ENCODE results near the gene DDX52. TPM values are rescaled to one million over a fixed set of nuclear protein-coding genes. Genes with fewer than 3 reads are reported as not detected.
"Not testable (repeated sequence)": the region's sequence is repeated elsewhere in the genome, so short reads cannot be mapped to it uniquely, and the experiment has no call there.

DDX52 gene
- polyA plus RNA-seq, 4 donors: 35.2 to 48.3 (median 42.9) TPM

DNA sequence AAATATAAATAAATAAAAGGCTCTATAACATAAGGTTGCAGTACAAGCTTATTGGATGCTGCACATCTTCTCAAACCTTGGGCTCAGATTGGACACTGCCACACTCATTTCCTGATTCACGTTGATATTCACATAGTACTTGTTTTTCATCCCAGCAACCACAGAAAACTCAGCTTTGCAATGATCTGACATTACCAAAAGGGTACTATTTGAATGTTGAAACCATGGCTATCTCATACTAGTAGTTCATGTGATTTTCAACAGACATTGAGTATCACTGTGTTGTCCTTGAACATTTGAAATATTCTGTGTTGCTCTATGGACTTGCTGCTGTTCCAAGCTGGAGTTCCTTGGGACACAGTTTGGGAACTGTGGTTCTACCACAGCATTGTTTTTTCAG lies 14.0 kb upstream of the DDX52 start:
- no peak for DNase-seq (ENCODE audit: low read depth in 4 of 4, low spot score in 3 of 4)

DNA sequence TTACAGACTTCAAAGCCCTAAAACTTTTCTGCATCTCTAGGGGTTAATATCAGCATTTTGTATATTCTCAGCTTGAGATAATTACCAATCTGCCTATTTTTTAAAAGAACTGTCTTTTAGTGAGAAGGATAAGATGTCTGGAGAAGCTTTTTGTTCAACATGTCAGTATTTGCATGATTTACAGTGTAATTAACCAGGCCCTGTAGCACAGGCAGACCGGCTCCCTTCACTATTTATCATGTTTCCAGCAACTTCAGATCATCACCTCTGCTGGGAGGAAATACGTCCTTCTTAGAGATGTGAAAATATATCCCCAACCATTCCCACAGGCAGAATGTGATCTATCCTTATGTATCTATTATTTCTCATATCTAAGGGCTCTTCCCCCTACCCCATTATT lies 8.6 kb upstream of the DDX52 start:
- no peak for DNase-seq (ENCODE audit: low read depth in 4 of 4, low spot score in 3 of 4)

DNA sequence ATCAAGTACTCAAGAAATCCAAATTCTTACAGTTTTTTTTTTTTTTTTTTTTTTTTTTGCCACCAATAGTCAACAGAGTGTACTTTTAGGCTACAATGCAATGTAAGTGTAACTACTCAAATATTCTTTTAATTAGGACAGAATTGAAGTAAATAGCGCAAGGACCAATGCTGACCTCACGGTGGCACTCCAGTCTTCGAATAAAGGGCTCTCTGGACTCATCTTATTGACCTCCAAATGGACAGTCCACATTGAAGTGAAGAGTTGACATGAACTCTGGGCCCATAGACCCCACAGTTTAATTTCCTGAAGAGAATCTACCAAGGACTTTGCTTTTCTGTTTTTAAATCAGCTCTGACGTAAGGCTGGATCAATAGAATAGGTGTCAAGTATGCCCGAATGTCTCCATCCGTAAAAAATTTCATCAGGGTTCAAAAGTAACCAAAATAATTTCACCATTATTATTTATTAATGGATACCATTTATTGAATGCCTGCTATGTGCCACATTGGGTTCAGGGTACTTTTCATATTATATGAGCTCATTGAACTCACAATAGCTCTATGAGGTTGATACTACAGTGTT lies 7.3 kb upstream of the DDX52 start:
- no peak for DNase-seq (ENCODE audit: low read depth in 4 of 4, low spot score in 3 of 4)

DNA sequence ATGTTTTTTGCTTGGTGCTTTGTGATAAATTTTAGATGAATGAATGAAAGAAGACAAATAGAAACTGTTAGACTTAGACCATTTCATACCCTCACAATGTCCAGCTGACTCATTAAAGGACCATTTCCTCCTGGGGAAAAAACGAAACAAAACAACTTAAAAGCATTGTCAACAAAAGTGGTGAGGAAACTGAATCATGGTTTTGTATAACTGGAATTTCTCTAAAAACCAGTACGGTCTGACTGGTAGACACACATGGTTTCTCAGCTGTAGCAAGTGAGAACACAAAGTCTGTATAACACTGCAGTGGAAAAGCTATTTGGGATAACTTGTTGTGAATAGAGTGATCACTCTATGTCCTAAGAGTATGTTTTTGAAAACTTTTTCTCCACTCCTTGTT lies 5.3 kb upstream of the DDX52 start:
- no peak for DNase-seq (ENCODE audit: low read depth in 4 of 4, low spot score in 3 of 4)

DNA sequence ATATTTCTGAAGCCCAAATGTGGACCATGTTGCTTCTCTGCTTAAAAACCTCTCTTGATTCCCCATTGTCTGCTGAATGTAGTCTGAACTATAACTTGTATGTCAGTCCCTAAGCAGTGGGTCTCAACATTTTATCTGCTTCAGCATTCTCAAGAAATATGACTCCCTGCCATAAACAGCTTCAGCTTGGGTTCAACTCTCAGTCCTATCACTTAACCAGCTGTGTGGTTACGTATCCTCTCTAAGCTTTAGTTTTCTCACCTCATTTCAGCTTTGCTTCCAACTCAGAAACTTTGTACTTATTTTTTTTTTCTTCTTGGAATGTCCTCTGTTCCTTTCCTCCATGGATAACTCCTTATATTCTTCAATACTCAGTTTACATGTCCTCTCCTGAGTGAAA lies 4.6 kb upstream of the DDX52 start:
- DNase-seq (ENCODE audit: low read depth in 4 of 4, low spot score in 3 of 4): no peak

DNA sequence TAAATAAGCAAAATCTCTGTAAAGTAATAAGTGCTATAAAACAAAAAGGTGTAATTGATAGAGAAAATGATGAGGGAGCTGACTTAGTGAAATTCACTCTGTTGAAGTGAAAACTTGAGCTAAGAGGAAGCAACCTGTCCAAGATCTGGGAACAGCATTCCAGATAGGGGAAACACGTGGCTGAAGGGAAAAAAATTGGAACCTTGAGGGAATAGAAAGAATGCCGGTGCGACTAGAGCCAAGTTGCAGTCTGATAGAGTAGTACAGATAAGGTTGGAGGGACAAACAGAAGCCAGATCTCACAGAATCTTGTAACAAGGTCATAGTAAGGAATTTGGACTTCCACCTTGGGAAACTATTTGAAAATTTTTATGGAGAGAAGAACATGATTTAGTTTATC lies 623 bp upstream of the DDX52 start:
- no peak for DNase-seq (ENCODE audit: low read depth in 4 of 4, low spot score in 3 of 4)

DNA sequence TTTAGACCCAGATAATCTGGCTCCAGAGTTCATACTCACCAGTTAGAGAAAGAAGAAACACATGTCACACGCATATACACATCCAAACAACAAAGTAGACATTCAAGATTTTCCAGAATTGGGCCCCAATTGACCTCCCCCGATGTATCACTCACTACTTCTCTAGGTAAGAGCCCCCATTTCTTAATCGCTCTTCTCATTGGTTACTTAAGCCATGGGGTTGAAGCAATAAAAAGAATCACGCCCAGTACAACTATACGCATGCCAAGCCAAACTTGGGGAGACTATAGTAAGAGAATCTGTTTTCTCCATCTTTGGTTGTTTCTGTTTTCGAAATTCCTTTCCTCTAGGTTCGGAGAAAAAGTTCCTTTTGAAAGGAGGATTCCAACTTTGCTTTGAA lies 565 bp downstream of the DDX52 start:
- DNase-seq (ENCODE audit: low read depth in 4 of 4, low spot score in 3 of 4): peak in 1 of 4 donors; percentile 22

DNA sequence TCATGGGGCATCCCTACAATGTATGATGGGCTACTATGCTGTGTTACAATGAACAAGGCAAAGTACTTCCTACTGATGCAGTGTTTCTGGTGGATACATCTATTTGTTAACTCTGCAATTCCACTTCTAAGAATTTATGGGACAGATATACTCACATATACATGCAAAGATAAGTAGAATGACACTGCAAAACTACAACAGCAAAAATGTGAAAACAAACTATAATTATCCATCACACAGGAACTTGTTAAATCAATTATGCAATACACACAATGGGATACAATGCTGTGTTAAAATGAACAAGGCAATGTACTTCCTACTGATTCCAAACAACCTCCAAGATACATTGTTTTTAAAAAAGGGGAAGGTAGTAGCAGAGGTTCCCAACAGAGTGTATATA lies 3.2 kb downstream of the DDX52 start:
- no peak for DNase-seq (ENCODE audit: low read depth in 4 of 4, low spot score in 3 of 4)

DNA sequence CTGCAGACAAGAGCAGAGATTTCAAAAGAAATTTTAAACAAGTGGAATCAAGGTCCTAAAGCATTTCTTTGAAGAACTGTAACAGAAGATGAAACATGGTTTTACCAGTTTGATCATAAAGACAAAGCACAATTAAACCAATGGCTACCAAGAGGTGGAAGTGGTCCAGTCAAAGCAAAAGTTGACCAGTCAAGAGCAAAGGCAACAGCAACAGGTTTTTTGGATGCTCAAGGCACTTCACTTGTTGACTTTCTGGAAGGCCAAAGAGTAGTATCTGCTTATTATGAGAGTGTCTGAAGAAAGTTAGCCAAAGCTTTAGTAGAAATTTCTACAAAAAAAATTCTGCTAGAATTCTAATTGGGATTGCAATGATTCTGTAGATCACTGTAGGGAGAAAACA lies 5.3 kb downstream of the DDX52 start:
- no peak for DNase-seq (ENCODE audit: low read depth in 4 of 4, low spot score in 3 of 4)

DNA sequence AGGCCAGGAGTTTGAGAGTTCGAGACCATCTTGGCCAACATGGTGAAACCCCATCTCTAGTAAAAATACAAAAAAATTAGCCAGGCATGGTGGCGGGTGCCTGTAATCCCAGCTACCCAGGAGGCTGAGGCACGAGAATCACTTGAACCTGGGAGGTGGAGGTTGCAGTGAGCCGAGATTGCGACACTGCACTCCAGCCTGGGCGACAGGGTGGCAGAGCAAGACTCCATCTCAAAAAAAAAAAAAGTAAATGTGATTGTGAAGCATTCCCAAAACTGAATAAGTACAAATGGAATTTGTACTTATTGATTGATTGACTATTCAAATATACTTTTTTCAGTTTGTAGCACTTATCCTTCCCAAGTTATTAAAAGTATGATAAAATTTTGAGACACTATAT lies 26.8 kb downstream of the DDX52 start:
- DNase-seq (ENCODE audit: low read depth in 4 of 4, low spot score in 3 of 4): not testable (repeated sequence)

DNA sequence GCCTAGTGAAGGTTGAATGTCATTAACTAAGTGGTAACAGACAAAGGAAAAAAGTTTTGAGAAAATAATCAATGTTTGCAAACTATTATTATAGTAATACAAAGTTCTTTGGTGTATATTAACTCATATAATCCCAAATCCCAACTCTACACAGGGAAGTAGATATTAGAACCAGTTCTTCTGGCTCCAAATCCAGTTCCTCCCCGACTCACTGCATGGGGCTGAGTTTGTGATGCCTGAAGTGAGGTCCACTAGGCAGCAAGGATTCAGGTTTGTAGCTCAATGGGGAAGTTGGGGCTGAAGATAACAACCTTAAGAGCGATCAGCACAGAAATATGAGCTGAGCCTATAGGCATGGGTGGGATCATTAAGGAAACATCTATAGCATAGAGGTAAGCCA lies 28.4 kb downstream of the DDX52 start:
- no peak for DNase-seq (ENCODE audit: low read depth in 4 of 4, low spot score in 3 of 4)

DNA sequence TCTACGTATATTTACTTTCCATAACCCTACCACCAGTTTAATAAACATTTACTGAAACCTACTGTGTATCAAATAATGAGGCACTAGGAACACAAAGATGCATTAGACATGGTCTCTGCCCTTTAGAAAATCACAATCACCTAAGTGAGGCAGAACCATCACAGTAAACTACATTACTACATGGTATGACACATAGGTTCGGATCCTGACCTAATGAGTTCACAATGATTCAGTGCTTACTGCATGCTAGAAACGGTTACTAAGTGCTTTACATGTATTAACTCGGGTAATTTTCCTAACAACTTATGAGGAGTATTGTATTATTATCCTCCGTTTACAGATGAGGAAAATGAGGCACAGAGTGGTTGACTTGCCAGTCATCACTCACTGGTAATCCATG lies 28.9 kb downstream of the DDX52 start:
- DNase-seq (ENCODE audit: low read depth in 4 of 4, low spot score in 3 of 4): no peak

DNA sequence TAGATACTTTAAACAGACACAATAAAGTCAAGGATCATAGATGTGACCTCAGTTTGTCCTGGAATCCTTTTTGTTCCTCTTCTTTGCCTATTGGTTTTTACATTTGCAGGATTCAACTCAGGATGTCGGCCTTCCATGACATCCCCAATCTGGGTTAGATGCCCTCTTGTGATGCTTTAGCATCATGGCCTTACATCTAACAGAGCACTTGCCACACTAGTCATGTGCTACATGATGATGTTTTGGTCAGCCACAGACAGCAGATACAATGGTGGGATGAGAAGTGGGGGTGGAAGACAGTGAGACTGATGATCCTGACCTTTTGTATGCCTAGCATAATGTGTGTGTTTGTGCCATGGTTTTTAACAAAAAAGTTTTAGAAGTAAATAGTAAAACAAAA lies 32.3 kb downstream of the DDX52 start:
- no peak for DNase-seq (ENCODE audit: low read depth in 4 of 4, low spot score in 3 of 4)

DNA sequence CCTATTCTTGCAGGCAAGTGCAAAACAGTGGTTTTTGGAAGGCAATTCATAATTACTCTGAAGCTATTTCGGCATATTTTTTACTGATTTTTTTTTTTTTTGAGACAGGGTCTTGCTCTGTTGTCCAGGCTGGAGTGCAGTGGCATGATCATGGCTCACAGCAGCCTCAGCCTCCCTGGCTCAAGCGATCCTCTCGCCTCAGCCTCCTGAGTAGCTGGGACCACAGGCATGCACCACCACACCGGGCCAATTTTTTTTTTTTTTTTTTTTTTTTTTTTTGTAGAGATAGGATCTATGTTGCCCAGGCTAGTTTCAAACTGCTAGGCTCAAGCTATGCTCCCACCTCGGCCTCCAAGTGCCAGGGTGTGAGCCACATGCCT lies 33.2 kb downstream of the DDX52 start:
- not testable (repeated sequence) for DNase-seq (ENCODE audit: low read depth in 4 of 4, low spot score in 3 of 4)

DNA sequence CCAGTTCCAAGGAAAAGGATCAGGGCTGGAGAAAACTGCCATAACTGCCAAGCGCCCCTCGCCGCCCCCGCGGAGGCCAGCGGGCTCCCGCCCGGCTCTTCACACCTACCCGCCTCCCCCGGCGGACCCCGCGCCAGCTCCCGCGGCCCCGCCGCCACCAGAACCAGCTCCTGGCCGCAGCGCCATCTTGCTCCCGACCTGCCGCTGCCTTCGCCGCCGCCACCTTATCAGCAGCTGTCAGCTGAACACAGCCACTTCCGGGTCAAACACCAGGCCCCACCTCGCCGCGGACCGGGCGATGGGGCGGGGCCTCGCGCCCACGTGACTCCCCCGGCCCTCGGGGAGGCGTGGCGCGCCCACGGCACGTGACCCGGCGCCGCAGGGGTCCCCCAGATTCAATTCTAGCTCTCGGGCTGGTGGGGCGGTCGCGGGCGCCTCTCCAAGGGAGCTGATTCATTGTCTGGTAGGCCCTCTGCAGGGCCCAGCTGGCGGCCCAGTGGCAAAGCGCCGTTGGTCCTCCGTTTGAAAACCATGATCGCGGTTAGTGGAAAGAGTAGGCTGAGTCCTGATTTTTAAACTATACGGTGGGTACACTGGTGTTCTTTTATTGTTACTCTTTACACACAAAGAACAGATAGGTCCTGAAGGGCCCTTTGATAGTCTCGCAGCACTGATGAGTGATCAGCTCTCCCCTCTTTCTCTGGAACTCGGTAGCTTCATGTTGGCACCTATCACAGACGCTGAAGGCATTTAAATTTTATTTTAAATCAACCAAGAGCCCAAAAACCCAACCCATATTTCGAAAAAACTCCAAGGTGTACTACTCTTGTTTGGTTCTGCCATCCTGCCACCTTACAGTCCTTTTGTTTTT lies 33.8 kb downstream of the DDX52 start, which contains the start of gene SYNRG:
Gene SYNRG, minus strand, starts transcription at position 249 of the 871 bp plus-strand sequence. Its CDS starts 63 bp downstream, at position 186.
- DNase-seq (ENCODE audit: low read depth in 4 of 4, low spot score in 3 of 4): peak; percentile 87 to 91 (median 90)

DNA sequence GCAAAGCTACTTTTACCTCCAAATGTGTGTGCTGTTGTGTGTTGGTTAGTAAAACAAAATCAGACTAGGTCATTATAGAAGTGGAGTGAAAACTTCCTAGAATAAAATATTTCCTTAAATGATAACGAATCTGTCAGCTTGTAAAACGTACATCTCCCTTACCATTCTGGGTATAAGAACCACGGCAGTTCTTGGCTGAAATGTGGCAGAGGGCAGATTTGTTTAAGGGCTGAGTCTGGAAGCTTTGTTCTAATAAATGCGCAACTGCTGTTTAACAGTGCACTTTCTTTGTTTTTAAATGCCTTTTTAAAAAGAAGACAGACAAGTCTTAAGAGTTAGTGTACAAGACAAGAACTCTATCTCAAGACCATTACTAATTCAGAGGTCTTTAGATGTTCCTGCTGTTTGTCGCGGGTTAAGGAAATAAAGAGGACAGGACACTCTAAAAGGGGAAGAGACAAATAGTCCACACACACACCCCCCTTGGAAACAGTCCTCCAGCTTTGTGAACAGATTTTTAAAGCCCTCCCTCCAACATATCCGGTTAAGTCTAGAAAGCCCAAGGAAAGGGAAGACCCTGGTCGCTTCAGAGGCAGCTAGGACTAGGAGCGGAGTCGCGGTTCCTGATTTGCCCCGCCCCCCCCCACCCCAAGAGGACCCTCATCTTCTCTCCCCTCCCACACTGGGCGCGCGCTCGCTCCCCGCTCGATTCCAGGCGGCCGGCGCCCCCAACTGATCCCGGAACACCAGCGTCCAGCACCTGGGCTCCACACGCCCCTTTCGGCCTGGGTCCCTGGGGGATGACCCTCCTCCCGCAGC lies 34.7 kb downstream of the DDX52 start:
- peak; percentile 32 to 60 (median 44) for DNase-seq (ENCODE audit: low read depth in 4 of 4, low spot score in 3 of 4)

DNA sequence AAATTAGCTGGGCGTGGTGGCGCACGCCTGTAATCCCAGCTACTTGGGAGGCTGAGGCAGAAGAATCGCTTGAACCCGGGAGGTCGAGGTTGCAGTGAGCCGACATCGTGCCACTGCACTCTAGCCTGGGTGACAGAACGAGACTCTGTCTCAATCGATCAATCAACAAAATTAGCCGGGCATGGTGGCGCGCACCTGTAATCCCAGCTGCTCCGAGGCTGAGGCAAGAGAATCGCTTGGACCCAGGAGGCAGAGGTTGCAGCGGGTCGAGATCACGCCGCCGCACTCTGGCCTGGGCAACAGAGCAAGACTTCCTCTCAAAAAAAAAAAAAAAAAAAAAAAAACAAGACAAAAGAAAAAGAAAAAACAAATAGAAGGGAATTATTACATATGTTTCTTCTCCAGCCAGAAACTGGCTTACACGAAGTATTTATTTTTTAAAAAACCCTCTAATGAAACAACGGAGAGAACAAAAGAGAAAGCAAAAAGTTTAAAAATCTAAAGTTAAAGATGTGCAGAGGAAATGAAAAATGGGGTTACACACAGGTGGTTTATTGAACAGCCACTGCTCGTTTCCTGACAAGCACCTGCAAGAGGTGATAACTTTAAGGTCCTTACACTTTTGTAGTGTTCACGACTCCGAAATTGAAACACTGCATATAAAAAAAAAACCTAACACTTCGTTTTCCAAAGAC lies 35.5 kb downstream of the DDX52 start:
- DNase-seq (ENCODE audit: low read depth in 4 of 4, low spot score in 3 of 4): peak in 1 of 4 donors; percentile 3

DNA sequence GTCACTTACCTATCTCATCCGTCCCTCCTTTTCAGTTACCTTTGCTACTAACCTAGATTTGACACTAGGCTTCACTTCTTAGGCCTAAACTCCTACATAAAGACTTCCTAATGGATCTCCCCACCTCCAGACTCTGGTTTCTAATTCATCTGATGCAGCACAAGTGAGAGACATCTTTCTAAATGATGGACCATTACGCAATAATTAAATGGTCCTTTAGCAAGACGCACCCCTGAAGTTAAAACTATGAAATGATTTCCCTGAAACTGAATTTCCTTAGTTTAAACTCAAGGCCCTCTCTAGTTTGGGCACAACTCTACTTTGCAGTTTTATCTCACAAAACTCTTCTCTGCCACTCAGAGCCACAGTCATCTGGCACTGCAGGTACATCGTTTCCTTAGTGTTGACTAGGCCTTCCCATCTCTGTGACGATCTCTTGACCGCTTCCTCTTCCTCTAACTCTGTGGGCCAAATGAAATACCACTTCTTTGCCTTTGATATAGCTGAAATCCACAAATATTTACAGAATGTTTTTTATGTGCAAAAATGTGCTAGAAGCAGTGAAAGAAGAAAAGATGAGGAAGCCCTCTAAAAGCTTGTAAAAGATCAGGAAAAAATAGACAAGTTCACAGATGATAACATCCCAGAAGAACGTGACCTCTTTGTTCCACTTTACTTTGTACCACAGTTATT lies 37.3 kb downstream of the DDX52 start:
- DNase-seq (ENCODE audit: low read depth in 4 of 4, low spot score in 3 of 4): no peak

DNA sequence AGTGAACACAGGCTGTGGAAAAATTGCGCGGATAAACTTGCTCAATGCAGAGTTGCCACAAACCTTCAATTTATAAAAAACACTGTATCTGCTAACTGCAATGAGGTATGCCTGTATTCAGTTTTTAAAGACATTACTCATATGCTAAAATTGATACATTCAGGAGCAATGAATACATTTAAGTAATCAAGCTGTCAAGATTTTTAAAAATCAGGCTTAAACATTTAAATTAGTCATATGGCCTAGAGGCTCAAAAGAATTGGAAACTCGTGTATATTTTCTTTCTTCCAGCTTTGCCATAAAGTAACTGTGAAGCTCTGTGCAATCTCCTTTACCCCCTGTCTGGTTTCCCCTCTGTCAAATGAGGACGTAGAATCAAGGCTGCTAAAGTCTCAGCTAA lies 38.2 kb downstream of the DDX52 start:
- no peak for DNase-seq (ENCODE audit: low read depth in 4 of 4, low spot score in 3 of 4)

DNA sequence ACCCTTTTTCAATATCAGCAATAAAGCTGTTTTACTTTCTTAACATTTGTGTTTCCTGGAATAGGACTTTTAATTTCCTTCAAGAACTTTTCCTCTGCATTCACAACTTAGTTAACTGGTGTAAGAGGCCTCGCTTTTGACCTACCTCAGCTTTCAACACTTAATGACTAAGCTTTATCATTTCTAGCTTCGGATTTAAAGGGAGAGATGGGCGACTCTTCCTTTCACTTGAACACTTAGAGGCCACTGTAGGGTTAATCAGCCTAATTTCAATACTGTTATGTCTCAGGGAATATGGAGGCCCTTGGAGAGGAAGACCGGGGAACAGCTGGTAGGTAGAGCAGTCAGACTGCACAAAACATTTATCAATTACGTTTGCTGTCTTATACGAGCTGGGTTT lies 38.7 kb downstream of the DDX52 start:
- DNase-seq (ENCODE audit: low read depth in 4 of 4, low spot score in 3 of 4): no peak
